Kidney (tissue), 22 donors: ENCODE data around the gene ZNF724. TPM values are rescaled to one million over a fixed set of nuclear protein-coding genes. Genes with fewer than 3 reads are reported as not detected.
"Not testable (repeated sequence)": the region's sequence is repeated elsewhere in the genome, so short reads cannot be mapped to it uniquely, and the experiment has no call there.

Experiments
- DNase-seq, 5 donors: peaks; one replicate each; pipeline ENCODE4 v3.0.0-alpha.2; 2013 to 2020
- FAIRE-seq: peaks from 2 replicates; lab custom pipeline; 2012; peaks lifted over from hg19 to GRCh38; lab: Jason Lieb, UNC
- H3K27ac ChIP-seq, 2 donors: one replicate each; pipeline ENCODE4 v1.7.0; 2013; ENCODE audit warnings: low read depth in 2 of 2, low read length in 2 of 2, inconsistent platforms in 1 of 2
- H3K27me3 ChIP-seq: one replicate; pipeline ENCODE4 v1.7.1; 2013; ENCODE audit warnings: low read length, inconsistent platforms; ENCODE audit not compliant: control insufficient read depth, insufficient read depth
- H3K36me3 ChIP-seq, 3 donors: one replicate each; pipeline versions ENCODE4 v1.7.0 to v1.7.1; 2013; ENCODE audit warnings: low read length in 3 of 3, control low read depth in 1 of 3, inconsistent platforms in 1 of 3; ENCODE audit not compliant: insufficient read depth in 3 of 3, control insufficient read depth in 2 of 3
- H3K4me1 ChIP-seq, 3 donors: one replicate each; pipeline versions ENCODE4 v1.7.0 to v1.7.1; 2013; ENCODE audit warnings: low read length in 3 of 3, inconsistent platforms in 1 of 3, low read depth in 1 of 3; ENCODE audit not compliant: control insufficient read depth in 2 of 3, insufficient read depth in 2 of 3
- H3K4me3 ChIP-seq, 3 donors: one replicate each; pipeline versions ENCODE4 v1.7.0 to v1.8.1; 2013; ENCODE audit warnings: low read length in 3 of 3, control low read depth in 1 of 3, inconsistent platforms in 1 of 3
- H3K9ac ChIP-seq, 3 donors: one replicate each; pipeline versions ENCODE4 v1.7.0 to v1.7.1; 2013; ENCODE audit warnings: low read length in 3 of 3, control low read depth in 1 of 3, inconsistent platforms in 1 of 3
- H3K9me3 ChIP-seq, 3 donors: one replicate each; pipeline versions ENCODE4 v1.7.0 to v1.7.1; 2013; ENCODE audit warnings: low read length in 3 of 3, control low read depth in 1 of 3, inconsistent platforms in 1 of 3; ENCODE audit not compliant: control insufficient read depth in 2 of 3, insufficient read depth in 1 of 3
- CTCF ChIP-seq: IDR thresholded peaks from 3 replicates; pipeline ENCODE4 v1.5.1; 2012; ENCODE audit warnings: mild to moderate bottlenecking, moderate library complexity, borderline replicate concordance; ENCODE audit not compliant: insufficient read depth; ENCODE audit errors: extremely low read depth
- intact Hi-C: fragments of 100-400 bp; cut with DNase I; formaldehyde crosslinking; loops from one replicate; pipeline ENCODE4 v1.11.1; 2022
- long read RNA-seq, 10 donors: library from polyadenylated mRNA in 1 of 10; unstranded in 1 of 10; transcript quantifications; one replicate each; pipeline ENCODE4 v2.0.0 and lab custom pipeline, GENCODE V29; 2021 to 2026
- polyA plus RNA-seq: library from polyadenylated mRNA; stranded (reverse); fragments of 350-450 nt; fragmentation: Illumina TruSeq; extraction: RNeasy Lipid Tissue Mini Kit (QIAGEN cat#74804); gene quantifications from one replicate; pipeline ENCODE4 v1.2.3, GENCODE V29; 2014; ENCODE audit warnings: low read depth, low replicate concordance; ENCODE audit not compliant: insufficient read depth
- total RNA-seq: library from RNA; stranded (reverse); fragmentation: NEBNext Ultra II Directional; extraction: Animal tissue kit (Norgen Biotek cat#: 25700); gene quantifications from one replicate; pipeline ENCODE4 v1.2.1, GENCODE V29; 2021
- donor health status: control.
- donor health status: control.
- donor health status: control.
- donor health status: control.
- donor health status: control.
- donor health status: DM: yes; HTN: yes; CAD: no.
- donor health status: Normal renal cell carcinoma (clear cell type).

The ZNF724 gene
- total RNA-seq = 3.1 TPM
- polyA plus RNA-seq = not detected
- long read RNA-seq, donor 1, partial matches to known transcripts = 0 of 2 reads
- long read RNA-seq, donor 1, other reads (novel, unspliced or antisense) = 0 of 2 reads
- long read RNA-seq, donor 2, partial matches to known transcripts = 0 of 1 reads
- long read RNA-seq, donor 2, other reads (novel, unspliced or antisense) = 0 of 1 reads
- long read RNA-seq, donor 3, partial matches to known transcripts = 0 of 1 reads
- long read RNA-seq, donor 3, other reads (novel, unspliced or antisense) = 0 of 1 reads
- long read RNA-seq, donor 4 = 0 reads
- long read RNA-seq, donor 5 = 0 reads
- long read RNA-seq, donor 6 = 0 reads
- long read RNA-seq, donor 7 = 0 reads
- long read RNA-seq, donor 8, partial matches to known transcripts = 0 of 1 reads
- long read RNA-seq, donor 8, other reads (novel, unspliced or antisense) = 0 of 1 reads
- long read RNA-seq, donor 9, partial matches to known transcripts = 0 of 1 reads
- long read RNA-seq, donor 9, other reads (novel, unspliced or antisense) = 0 of 1 reads
- long read RNA-seq, donor 10, partial matches to known transcripts = 0 of 2 reads
- long read RNA-seq, donor 10, other reads (novel, unspliced or antisense) = 0 of 2 reads

- H3K9me3 ChIP-seq = no peaks in the 10 kb centered on the region
- H3K9ac ChIP-seq = peak within 1 kb of the TSS; percentile 59 to 72 (median 65)
- H3K27ac ChIP-seq = no peak within 1 kb of the TSS
- H3K4me1 ChIP-seq = no peaks in the 10 kb centered on the region
- intact Hi-C loops = no loop called here
- no peaks in the 10 kb centered on the region for H3K27me3 ChIP-seq
- FAIRE-seq (peak; percentile 95), DNase-seq (peak; percentile 96 to 99 (median 97))
- peak within 1 kb of the TSS; percentile 75 to 77 (median 76) for H3K4me3 ChIP-seq
- no peak for TF ChIP-seq CTCF
- no peaks in the 10 kb centered on the region for H3K36me3 ChIP-seq
These were observed at the start of gene ZNF724 for GRCh38 chr19:23249911-23250649. Gene ZNF724 (minus strand): TSS chr19:23250394. CDS start chr19:23250242, 152 bp downstream.

- no peak for TF ChIP-seq CTCF
- Histone ChIP-seq H3K27ac (no peak overlapping the region), H3K27me3 (no peaks in the 10 kb centered on the region), H3K4me1 (no peaks in the 10 kb centered on the region), H3K9me3 (no peaks in the 10 kb centered on the region), H3K4me3 (no peak overlapping the region), H3K36me3 (no peaks in the 10 kb centered on the region), H3K9ac (no peak overlapping the region)
- DNase-seq (no peak), FAIRE-seq (no peak)
- intact Hi-C loops = no loop called here
These were observed 43.9 kb upstream of the ZNF724 start for GRCh38 chr19:23294141-23294540.

GRCh38 chr19:23289966-23290365 lies 39.8 kb upstream of the ZNF724 start:
- H3K9me3 ChIP-seq, H3K27me3 ChIP-seq, H3K4me3 ChIP-seq, H3K27ac ChIP-seq, H3K36me3 ChIP-seq, H3K4me1 ChIP-seq, intact Hi-C loops, FAIRE-seq, H3K9ac ChIP-seq: not testable (repeated sequence)
- DNase-seq = peak in 1 of 5 donors; percentile 70

- no peak for DNase-seq
- no peak overlapping the region for H3K9ac ChIP-seq
- no peak for FAIRE-seq
- H3K4me1 ChIP-seq = no peaks in the 10 kb centered on the region
- H3K36me3 ChIP-seq = no peaks in the 10 kb centered on the region
- no peaks in the 10 kb centered on the region for H3K27me3 ChIP-seq
- no peak overlapping the region for H3K4me3 ChIP-seq
- TF ChIP-seq CTCF = no peak
- H3K27ac ChIP-seq = no peak overlapping the region
- intact Hi-C loops = no loop called here
- H3K9me3 ChIP-seq = no peaks in the 10 kb centered on the region
These were observed 37.4 kb upstream of the ZNF724 start for GRCh38 chr19:23287620-23288019.
